ENCODE data around the gene ARHGAP15. TPM values are rescaled to one million over a fixed set of nuclear protein-coding genes. Genes with fewer than 3 reads are reported as not detected.

ARHGAP15 gene
- total RNA-seq, 2 donors from 2014 or later = 91.4 to 103 TPM

- no peak overlapping the region for H3K27ac Mint-ChIP-seq
- H3K9me3 Mint-ChIP-seq = no peaks in the 10 kb centered on the region
- ATAC-seq = peak in 1 of 2 donors; percentile 43
- no peak for DNase-seq (ENCODE audit: low spot score in 2 of 2)
- H3K36me3 Mint-ChIP-seq = peaks cover 10 to 21% of the 10 kb centered on the region in 2 donors
Observed at GRCh38 chr2:143157418-143157817, 28.2 kb downstream of the ARHGAP15 start.

DNA sequence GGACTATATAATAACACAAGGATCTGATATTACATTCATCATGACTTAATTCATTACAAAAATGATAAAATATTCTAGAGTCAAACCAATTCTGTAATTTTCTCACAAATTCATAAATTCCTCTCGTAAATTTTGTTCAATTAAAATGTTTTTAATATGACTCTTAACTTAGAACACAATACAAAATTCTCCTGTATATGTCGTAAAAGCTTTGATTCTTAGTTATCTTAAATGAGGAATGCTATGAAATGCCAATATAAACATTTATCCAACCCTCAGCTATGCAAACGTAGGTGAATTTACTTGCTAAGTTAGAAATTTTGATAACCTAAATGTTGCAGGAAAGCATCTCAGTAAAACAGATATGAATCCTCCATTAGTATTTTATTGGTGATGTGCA, 28.9 kb downstream of the ARHGAP15 start:
- ATAC-seq = no peak
- no peak overlapping the region for H3K27ac Mint-ChIP-seq
- no peak for DNase-seq (ENCODE audit: low spot score in 2 of 2)
- H3K36me3 Mint-ChIP-seq = peaks cover 10 to 21% of the 10 kb centered on the region in 2 donors
- no peaks in the 10 kb centered on the region for H3K9me3 Mint-ChIP-seq

DNA sequence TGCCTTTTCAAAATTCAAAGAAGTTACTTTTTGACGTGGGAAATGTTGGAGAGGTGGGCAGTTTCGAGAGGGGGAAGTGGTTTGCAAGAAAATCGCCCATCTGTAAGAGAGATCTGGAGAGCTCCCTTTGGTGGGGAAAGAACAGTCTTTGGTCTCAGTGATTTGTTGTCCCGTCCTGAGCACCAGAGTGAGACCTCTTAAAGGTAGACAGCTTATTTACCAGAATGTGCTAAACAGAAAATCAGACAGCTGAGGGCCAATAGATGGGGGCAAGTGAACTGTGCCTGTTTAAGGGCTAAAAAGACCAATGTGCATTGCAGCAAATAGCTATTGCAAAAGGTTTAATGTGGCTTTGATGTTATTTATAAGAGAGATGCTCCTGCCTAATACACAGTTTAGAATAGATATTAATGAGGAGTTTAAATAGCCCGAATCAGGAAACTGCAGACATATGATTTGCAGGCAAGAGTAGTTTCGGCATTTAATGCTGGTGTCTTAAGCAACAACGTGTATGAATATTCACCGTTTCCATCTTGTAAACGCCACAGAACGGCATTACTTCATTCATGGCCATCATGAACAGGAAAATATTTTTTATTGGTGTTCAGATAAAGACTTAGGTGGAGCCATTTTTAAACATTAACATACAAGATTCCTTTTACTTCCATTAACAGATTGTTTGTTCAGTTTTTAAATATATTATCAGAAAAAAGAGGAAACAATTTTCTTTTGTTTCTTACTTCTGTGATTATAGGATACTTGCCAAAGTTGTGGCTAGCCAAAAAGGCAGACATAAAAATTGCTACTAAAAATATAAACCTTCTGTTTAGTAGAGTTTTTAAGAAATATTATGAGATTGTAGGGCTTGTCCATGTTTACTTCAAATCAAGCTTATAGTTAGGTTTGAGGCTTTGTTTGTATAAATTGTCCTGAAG, 29.6 kb downstream of the ARHGAP15 start:
- no peak for ATAC-seq
- Mint-ChIP-seq H3K36me3 (peaks cover 10 to 20% of the 10 kb centered on the region in 2 donors), H3K27ac (no peak overlapping the region), H3K9me3 (no peaks in the 10 kb centered on the region)
- DNase-seq (ENCODE audit: low spot score in 2 of 2) = no peak

DNA sequence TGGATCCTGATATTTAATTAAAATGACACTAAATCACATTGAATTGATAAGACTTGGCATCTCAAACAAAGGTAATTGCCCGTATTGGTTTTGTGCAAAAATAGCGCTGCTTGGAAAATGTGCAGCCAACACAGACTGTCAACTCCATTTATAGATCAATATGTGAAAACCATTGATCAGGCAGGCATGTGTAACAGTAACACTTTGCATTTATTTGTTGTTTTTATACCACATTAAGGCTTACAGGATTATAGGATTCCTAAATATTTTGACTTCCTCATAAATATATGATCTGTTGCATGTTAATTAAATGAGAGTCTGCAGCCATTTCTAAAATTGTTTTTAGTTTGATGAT, 30.2 kb downstream of the ARHGAP15 start:
- ATAC-seq = no peak

DNA sequence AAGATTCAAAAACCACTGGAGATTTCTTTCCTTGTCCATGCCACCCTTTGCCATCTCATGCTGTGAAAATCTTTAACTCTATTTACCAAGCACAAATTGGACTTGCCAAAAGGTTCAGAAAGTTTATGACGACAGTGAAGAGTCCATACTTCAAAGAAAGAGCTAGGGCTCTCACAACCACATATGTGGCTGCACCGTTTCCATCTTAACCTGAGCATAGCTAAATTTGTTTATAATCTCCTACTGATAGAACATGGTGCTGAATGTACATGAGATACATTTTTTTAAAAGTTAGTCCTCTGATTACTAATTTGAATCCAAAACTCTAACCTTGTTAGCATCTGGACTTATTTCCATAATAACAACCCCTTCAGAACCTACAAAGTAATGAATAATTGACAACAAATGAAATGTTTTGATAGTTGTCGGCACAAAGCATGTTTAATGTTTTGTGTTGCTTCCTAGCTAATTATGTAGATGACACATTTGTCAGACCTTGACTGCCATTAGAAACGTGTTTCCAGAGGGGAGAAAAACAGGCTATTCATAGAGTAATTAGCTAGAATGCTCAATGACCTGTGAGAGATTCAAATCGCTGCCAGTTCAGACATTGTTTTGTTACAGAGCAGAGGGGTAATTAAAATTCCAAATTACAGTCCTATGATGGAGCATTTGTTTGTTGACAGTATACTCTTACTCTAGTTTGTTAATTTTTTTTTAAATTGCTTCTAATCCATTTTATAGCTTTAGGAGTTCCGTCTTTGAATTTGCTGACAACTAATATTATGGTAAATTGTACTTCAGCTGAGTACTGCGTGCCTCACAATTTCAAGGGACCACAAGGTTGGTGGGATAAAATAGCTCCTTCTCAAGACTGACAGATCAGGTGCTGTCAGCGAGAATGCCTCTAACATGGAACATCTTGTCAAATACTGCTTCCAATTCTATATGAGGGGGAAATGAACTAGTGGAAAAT, 31.8 kb downstream of the ARHGAP15 start:
- ATAC-seq = no peak
- no peaks in the 10 kb centered on the region for H3K9me3 Mint-ChIP-seq
- H3K27ac Mint-ChIP-seq = peak overlapping the region in 1 of 2 donors; percentile 6
- DNase-seq (ENCODE audit: low spot score in 2 of 2) = no peak
- H3K36me3 Mint-ChIP-seq = peaks cover 3 to 7% of the 10 kb centered on the region in 2 donors

More for the DNA sequence above, 30.2 kb downstream of the ARHGAP15 start:
- DNase-seq (ENCODE audit: low spot score in 2 of 2) = no peak
- no peaks in the 10 kb centered on the region for H3K9me3 Mint-ChIP-seq
- H3K27ac Mint-ChIP-seq = peak overlapping the region; percentile 31 to 61
- peaks cover 10 to 14% of the 10 kb centered on the region in 2 donors for H3K36me3 Mint-ChIP-seq

DNA sequence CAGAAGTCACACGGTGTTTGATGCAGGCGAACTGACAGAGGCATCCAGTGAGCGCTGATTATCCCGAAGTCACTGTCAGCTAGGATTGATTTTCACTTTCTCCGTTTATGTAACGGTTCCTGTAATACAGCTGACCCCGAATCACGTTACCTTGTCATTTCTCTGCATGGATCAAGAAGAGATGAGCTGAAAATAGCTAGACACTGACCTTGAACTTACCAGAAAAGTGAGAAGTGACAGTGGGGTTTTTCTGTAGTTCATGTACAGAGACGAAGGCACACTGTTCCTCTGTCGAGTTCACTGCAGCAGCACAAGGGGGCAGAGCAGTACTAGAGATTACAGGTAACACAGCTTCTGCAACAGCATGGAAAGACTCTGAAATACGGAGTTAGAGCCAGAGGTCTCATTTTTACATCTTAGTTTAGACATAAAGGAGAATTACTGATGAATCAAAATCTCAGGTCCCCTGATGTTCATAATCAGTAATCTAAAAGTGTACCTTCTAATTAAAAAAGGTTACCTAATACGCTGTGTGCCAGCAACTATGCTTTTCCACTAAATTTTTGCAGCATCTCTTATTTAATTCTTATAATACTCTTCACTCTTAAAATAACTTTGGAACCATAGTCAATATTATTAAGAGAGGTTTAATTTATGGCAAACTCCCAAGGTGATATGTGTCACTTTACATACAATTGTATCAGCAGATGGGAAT, 33.1 kb downstream of the ARHGAP15 start:
- Mint-ChIP-seq H3K9me3 (no peaks in the 10 kb centered on the region), H3K36me3 (peaks cover 0 to 7% of the 10 kb centered on the region in 2 donors), H3K27ac (peak overlapping the region in 1 of 2 donors; percentile 6)
- ATAC-seq = peak; percentile 78 to 97
- peak in 1 of 2 donors; percentile 33 for DNase-seq (ENCODE audit: low spot score in 2 of 2)

- Mint-ChIP-seq H3K36me3 (peaks cover 0 to 10% of the 10 kb centered on the region in 2 donors), H3K9me3 (no peaks in the 10 kb centered on the region), H3K27ac (no peak overlapping the region)
- DNase-seq (ENCODE audit: low spot score in 2 of 2) = no peak
- no peak for ATAC-seq
Observed at GRCh38 chr2:143162997-143163396, 33.8 kb downstream of the ARHGAP15 start.

- DNase-seq (ENCODE audit: low spot score in 2 of 2) (no peak), ATAC-seq (no peak)
- peaks cover 0 to 10% of the 10 kb centered on the region in 2 donors for H3K36me3 Mint-ChIP-seq
- no peaks in the 10 kb centered on the region for H3K9me3 Mint-ChIP-seq
- no peak overlapping the region for H3K27ac Mint-ChIP-seq
Observed at GRCh38 chr2:143163499-143163898, 34.3 kb downstream of the ARHGAP15 start.

GRCh38 chr2:143165291-143165690, 36.1 kb downstream of the ARHGAP15 start:
- no peak for DNase-seq (ENCODE audit: low spot score in 2 of 2)
- Mint-ChIP-seq H3K9me3 (no peaks in the 10 kb centered on the region), H3K36me3 (peaks cover 0 to 22% of the 10 kb centered on the region in 2 donors), H3K27ac (no peak overlapping the region)
- ATAC-seq = no peak

GRCh38 chr2:143169105-143169504, 39.9 kb downstream of the ARHGAP15 start:
- Mint-ChIP-seq H3K27ac (no peak overlapping the region), H3K36me3 (peaks cover 0 to 41% of the 10 kb centered on the region in 2 donors), H3K9me3 (no peaks in the 10 kb centered on the region)
- ATAC-seq = no peak
- no peak for DNase-seq (ENCODE audit: low spot score in 2 of 2)

GRCh38 chr2:143171817-143172216, 42.6 kb downstream of the ARHGAP15 start:
- Mint-ChIP-seq H3K9me3 (no peaks in the 10 kb centered on the region), H3K27ac (no peak overlapping the region), H3K36me3 (peaks cover 0 to 36% of the 10 kb centered on the region in 2 donors)
- ATAC-seq (no peak), DNase-seq (ENCODE audit: low spot score in 2 of 2) (no peak)

DNA sequence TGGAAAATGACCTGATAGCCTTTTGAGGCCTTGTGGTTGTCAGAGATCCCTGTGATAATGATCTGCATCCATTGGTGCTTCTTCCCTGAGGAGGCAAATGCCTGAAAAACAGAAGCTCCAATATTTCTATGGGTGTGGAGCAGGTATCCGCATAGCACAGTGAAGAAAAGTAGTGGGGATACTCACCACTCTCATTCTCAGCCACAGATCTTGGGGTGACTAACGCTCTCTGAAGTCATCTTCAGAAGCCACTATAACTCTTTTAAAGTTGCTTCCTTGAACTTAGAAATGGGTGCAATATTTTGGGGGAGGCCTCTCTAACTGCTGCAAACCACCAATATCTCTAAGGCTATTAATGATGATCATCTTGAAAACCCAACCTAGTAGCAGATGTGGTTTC, 46.2 kb downstream of the ARHGAP15 start:
- H3K27ac Mint-ChIP-seq = no peak overlapping the region
- DNase-seq (ENCODE audit: low spot score in 2 of 2) = no peak
- H3K36me3 Mint-ChIP-seq = peaks cover 4 to 25% of the 10 kb centered on the region in 2 donors
- ATAC-seq = peak; percentile 98 to 99
- peaks cover 0 to 4% of the 10 kb centered on the region in 2 donors for H3K9me3 Mint-ChIP-seq

DNA sequence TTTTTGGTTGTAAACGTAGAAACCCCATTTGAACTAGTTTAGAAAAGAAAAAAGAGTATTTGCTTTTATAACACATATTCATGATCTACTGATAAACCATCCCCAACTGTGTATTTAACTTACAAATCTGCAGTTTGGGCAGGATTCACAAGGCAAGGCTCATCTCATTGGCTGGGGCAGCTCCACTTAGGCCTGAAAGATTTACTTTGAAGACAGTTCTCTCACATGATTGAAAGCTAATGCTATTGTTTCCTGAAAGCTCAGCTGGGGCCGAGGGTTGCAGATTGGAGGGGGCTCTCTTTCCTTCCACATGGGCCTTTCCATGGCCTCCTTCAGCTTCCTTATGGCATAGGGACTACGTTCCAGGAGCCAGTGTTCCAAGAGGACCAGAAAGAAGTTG, 47.4 kb downstream of the ARHGAP15 start:
- Mint-ChIP-seq H3K36me3 (peaks cover 7 to 25% of the 10 kb centered on the region in 2 donors), H3K9me3 (peaks cover 0 to 4% of the 10 kb centered on the region in 2 donors), H3K27ac (peak overlapping the region in 1 of 2 donors; percentile 38)
- ATAC-seq = no peak
- DNase-seq (ENCODE audit: low spot score in 2 of 2) = no peak

DNA sequence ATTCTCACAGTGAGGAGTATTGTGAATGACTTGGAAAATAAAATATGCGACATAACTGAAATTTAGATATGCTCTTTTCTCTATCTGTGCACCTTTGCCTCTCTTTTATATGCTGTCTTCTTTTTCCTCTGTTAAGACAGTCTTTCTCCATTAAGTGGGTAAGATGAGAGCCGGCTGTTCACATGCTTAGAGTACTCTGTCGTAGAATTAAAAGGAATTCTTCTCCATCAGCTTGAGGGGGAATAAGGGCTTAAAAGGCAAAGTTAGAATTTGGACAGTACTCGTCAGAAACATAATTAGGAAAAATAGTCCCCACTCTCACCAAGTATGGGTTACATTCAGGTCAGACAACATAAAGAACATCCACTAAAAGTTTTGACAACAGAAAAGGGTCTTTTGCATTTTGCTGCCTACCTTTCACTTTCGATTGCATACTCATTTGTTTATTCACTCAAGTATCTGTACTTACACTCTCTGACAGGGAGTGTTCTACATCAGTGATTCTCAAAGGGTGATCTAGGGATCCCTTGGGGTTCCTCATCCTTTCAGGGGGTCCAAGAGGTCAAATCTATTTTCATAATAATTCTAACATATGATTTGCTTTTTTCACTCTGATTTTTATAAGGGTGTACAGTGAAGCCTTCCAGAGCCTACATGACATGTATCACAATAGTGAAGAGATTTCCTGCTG, 48.0 kb downstream of the ARHGAP15 start:
- ATAC-seq (peak in 1 of 2 donors; percentile 37), DNase-seq (ENCODE audit: low spot score in 2 of 2) (no peak)
- Mint-ChIP-seq H3K36me3 (peaks cover 14 to 26% of the 10 kb centered on the region in 2 donors), H3K27ac (peak overlapping the region; percentile 13 to 38), H3K9me3 (peaks cover 0 to 4% of the 10 kb centered on the region in 2 donors)

- peaks cover 15 to 22% of the 10 kb centered on the region in 2 donors for H3K36me3 Mint-ChIP-seq
- H3K9me3 Mint-ChIP-seq = peaks cover 0 to 4% of the 10 kb centered on the region in 2 donors
- no peak overlapping the region for H3K27ac Mint-ChIP-seq
- ATAC-seq (no peak), DNase-seq (ENCODE audit: low spot score in 2 of 2) (no peak)
Observed at GRCh38 chr2:143181494-143181893, 52.3 kb downstream of the ARHGAP15 start.

DNA sequence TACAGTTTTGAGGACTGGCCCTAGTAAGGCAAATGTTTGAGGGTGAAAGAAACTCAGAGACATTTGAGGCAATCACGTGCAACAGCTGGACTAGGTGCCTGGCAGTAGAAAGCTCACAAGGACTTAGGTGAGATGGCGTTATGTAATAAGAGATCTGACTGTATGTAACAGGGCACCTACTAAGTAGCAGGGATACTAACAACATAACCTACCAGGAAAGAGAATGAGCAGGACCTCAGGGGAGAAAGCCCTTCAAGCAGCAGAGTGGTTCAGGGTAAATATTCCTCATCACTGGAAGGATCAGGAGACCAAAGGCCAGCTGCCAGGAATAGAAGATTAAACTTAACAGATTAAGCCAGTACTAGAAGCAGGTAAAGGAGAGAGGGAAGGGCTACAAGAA, 53.4 kb downstream of the ARHGAP15 start:
- Mint-ChIP-seq H3K9me3 (peaks cover 0 to 4% of the 10 kb centered on the region in 2 donors), H3K36me3 (peaks cover 15 to 22% of the 10 kb centered on the region in 2 donors), H3K27ac (no peak overlapping the region)
- DNase-seq (ENCODE audit: low spot score in 2 of 2) (no peak), ATAC-seq (no peak)

Measured in activated naive CD4-positive, alpha-beta T cell treated with anti-CD3 and anti-CD28 coated beads, Interleukin-2, amount 50 U/mL, for 72 hours (primary cell).